Measurements from ENCODE around the gene KRT76. TPM values are rescaled to one million over a fixed set of nuclear protein-coding genes. Genes with fewer than 3 reads are reported as not detected.

KRT76 gene
- polyA plus RNA-seq, 1 of the 3 experiments (the other 2 are of a cell fraction), result not detected

DNA sequence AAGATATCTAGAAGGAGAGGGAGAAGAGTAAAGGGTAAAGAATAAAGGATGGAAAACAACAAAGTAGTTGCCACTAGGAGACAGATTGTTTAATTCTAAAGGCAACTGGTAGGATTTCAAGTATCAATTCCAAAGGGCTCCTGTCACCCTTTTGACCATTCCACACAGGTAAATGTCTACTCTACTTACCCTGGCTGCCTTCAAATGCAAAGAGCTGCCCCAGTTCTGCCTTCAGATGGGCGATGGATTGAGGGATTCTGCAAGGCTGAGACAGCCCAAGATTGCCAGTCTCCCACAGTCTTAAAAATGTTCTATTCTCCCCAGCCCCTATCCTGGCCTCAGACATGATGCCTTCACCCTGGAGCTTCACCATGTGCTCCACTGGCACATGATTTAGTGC lies 11.4 kb downstream of the KRT76 start:
- DNase-seq, result no peak
- Histone ChIP-seq H3K9me2 (no peaks in the 10 kb centered on the region), H3K79me2 (ENCODE audit: insufficient read depth) (no peaks in the 10 kb centered on the region), H3K9ac (no peak overlapping the region), H3K4me1 (ENCODE audit: control insufficient read depth in 1 of 2, insufficient read depth in 2 of 2, low read depth in 1 of 2, low read length in 1 of 2) (no peaks in the 10 kb centered on the region), H2AFZ (ENCODE audit: low read depth) (no peak overlapping the region), H3K4me2 (no peak overlapping the region), H3K27ac (ENCODE audit: low read depth in 2 of 2, low read length in 1 of 2) (no peak overlapping the region), H3F3A (replicated peaks; ENCODE audit: insufficient read depth) (no peaks in the 10 kb centered on the region), H3K4me3 (ENCODE audit: low read depth in 2 of 2, low read length in 1 of 2) (no peak overlapping the region), H3K36me3 (replicated peaks in 1 of 2; ENCODE audit: control insufficient read depth in 1 of 2, insufficient read depth in 2 of 2, low read length in 1 of 2) (no peaks in the 10 kb centered on the region), H3K27me3 (ENCODE audit: insufficient read depth) (no peaks in the 10 kb centered on the region; the same call in 1 of the 2 replicates), H4K20me1 (ENCODE audit: insufficient read depth) (no peaks in the 10 kb centered on the region), H3K9me3 (no peaks in the 10 kb centered on the region)
- 0% methylated on average over 1 of the region's 1 CpG for WGBS (ENCODE audit: low lambda C conversion rate)
- CTCF ChIA-PET, result interaction anchor here (1.6 kb wide), 1 partner anchor 9 kb away, joined by 3 read pairs; no protein-coding TSS in a partner anchor
- TF ChIP-seq, protein P1, sequence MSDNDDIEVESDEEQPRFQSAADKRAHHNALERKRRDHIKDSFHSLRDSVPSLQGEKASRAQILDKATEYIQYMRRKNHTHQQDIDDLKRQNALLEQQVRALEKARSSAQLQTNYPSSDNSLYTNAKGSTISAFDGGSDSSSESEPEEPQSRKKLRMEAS (IDR thresholded peaks at IDR 0.05; ENCODE audit: low read depth), result no peak
- TF ChIP-seq, protein P2, sequence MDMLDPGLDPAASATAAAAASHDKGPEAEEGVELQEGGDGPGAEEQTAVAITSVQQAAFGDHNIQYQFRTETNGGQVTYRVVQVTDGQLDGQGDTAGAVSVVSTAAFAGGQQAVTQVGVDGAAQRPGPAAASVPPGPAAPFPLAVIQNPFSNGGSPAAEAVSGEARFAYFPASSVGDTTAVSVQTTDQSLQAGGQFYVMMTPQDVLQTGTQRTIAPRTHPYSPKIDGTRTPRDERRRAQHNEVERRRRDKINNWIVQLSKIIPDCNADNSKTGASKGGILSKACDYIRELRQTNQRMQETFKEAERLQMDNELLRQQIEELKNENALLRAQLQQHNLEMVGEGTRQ (IDR thresholded peaks at IDR 0.05; ENCODE audit: borderline replicate concordance, low read depth, low read length), result no peak
- TF ChIP-seq ELF1 (IDR thresholded peaks at IDR 0.05), result no peak
- TF ChIP-seq NFIC (IDR thresholded peaks at IDR 0.05; ENCODE audit: borderline replicate concordance), result no peak
- TF ChIP-seq RFX5 (IDR thresholded peaks at IDR 0.05; ENCODE audit: low read length), result no peak
- POLR2A ChIA-PET, result no interaction called here

DNA sequence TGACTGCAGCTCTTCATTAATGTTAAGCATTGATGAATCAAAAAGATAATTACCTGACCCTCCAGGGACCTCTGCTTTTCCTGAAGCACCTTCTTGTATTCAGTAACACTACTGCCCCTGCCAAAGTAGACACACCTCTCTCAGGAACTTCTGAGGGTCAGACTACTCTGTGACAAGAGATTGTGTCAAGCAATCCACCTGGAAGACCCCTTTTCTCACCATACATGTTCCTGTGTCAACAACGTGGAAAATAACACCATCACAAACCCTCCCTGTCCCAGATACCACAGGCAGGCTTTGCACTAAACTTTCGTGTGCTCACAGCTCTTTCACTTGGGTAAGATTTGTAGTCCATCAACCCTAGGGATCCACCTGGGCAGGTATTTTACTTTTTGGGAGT lies 13.2 kb downstream of the KRT76 start:
- Histone ChIP-seq H4K20me1 (ENCODE audit: insufficient read depth) (no peaks in the 10 kb centered on the region), H3K9me2 (no peaks in the 10 kb centered on the region), H3K9me3 (no peaks in the 10 kb centered on the region), H3F3A (replicated peaks; ENCODE audit: insufficient read depth) (no peaks in the 10 kb centered on the region), H3K79me2 (ENCODE audit: insufficient read depth) (no peaks in the 10 kb centered on the region), H3K27ac (ENCODE audit: low read depth in 2 of 2, low read length in 1 of 2) (no peak overlapping the region), H3K4me2 (no peak overlapping the region), H3K36me3 (replicated peaks in 1 of 2; ENCODE audit: control insufficient read depth in 1 of 2, insufficient read depth in 2 of 2, low read length in 1 of 2) (no peaks in the 10 kb centered on the region), H3K27me3 (ENCODE audit: insufficient read depth) (no peaks in the 10 kb centered on the region; the same call in 1 of the 2 replicates), H3K4me1 (ENCODE audit: control insufficient read depth in 1 of 2, insufficient read depth in 2 of 2, low read depth in 1 of 2, low read length in 1 of 2) (no peaks in the 10 kb centered on the region), H3K4me3 (ENCODE audit: low read depth in 2 of 2, low read length in 1 of 2) (no peak overlapping the region), H3K9ac (no peak overlapping the region), H2AFZ (ENCODE audit: low read depth) (no peak overlapping the region)
- 9% methylated on average over 2 of the region's 2 CpGs for WGBS (ENCODE audit: low lambda C conversion rate)
- ChIA-PET POLR2A (no interaction called here), CTCF (interaction anchor here (1.2 to 1.6 kb wide), 3 partner anchors 8 to 217 kb away, joined by 3 read pairs; no protein-coding TSS in a partner anchor)
- TF ChIP-seq NRF1 (IDR thresholded peaks at IDR 0.05; ENCODE audit: low read depth, low read length) (no peak), EP300 (IDR thresholded peaks at IDR 0.05; ENCODE audit: borderline replicate concordance in 1 of 2, low read depth in 1 of 2, low read length in 1 of 2) (no peak), MXI1 (IDR thresholded peaks at IDR 0.05; ENCODE audit: low read depth, low read length) (no peak), TEAD4 (IDR thresholded peaks at IDR 0.05; ENCODE audit: borderline replicate concordance, insufficient read depth) (no peak), RAD21 (IDR thresholded peaks at IDR 0.05; ENCODE audit: low read length) (no peak)
- TF ChIP-seq, protein P3, sequence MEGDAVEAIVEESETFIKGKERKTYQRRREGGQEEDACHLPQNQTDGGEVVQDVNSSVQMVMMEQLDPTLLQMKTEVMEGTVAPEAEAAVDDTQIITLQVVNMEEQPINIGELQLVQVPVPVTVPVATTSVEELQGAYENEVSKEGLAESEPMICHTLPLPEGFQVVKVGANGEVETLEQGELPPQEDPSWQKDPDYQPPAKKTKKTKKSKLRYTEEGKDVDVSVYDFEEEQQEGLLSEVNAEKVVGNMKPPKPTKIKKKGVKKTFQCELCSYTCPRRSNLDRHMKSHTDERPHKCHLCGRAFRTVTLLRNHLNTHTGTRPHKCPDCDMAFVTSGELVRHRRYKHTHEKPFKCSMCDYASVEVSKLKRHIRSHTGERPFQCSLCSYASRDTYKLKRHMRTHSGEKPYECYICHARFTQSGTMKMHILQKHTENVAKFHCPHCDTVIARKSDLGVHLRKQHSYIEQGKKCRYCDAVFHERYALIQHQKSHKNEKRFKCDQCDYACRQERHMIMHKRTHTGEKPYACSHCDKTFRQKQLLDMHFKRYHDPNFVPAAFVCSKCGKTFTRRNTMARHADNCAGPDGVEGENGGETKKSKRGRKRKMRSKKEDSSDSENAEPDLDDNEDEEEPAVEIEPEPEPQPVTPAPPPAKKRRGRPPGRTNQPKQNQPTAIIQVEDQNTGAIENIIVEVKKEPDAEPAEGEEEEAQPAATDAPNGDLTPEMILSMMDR (IDR thresholded peaks at IDR 0.05), result no peak
- DNase-seq, result no peak

Measured in SK-N-SH (cell line).